IPS-20b (cell line): Measurements from ENCODE around the gene PLA2G4B.

Experiments used
- H3K27ac ChIP-seq: one replicate; pipeline ENCODE4 v1.5.1; 2013; ENCODE audit warnings: low read length
- H3K27me3 ChIP-seq: 2 replicates; pipeline ENCODE4 v1.6.1; 2013; ENCODE audit warnings: mild to moderate bottlenecking, low read length, inconsistent platforms; ENCODE audit not compliant: insufficient read depth
- H3K36me3 ChIP-seq: 2 replicates; pipeline ENCODE4 v1.6.1; 2013; ENCODE audit warnings: low read depth, mild to moderate bottlenecking, inconsistent platforms, low read length, moderate library complexity; ENCODE audit not compliant: insufficient read depth
- H3K4me1 ChIP-seq: 2 replicates; pipeline ENCODE4 v1.6.1; 2013; ENCODE audit warnings: mild to moderate bottlenecking, control low read depth, inconsistent platforms, low read length, moderate library complexity; ENCODE audit not compliant: insufficient read depth
- H3K4me3 ChIP-seq: 2 replicates; pipeline ENCODE4 v1.5.1; 2013; ENCODE audit warnings: mild to moderate bottlenecking, low read length, inconsistent platforms
- H3K9ac ChIP-seq: 2 replicates; pipeline ENCODE4 v1.6.1; 2013; ENCODE audit warnings: low read depth, mild to moderate bottlenecking, inconsistent platforms, low read length, moderate library complexity
- H3K9me3 ChIP-seq: 2 replicates; pipeline ENCODE4 v1.6.1; 2013; ENCODE audit warnings: mild to moderate bottlenecking, low read depth, low read length, inconsistent platforms; ENCODE audit not compliant: insufficient read depth

The PLA2G4B gene

GRCh38 chr15:41868321-41868720 is 29.7 kb downstream of the PLA2G4B start:
- Histone ChIP-seq H3K4me1 (no peaks in the 10 kb centered on the region), H3K27ac (no peak overlapping the region), H3K9me3 (no peaks in the 10 kb centered on the region), H3K9ac (no peak overlapping the region), H3K36me3 (no peaks in the 10 kb centered on the region), H3K27me3 (no peaks in the 10 kb centered on the region), H3K4me3 (no peak overlapping the region)

- Histone ChIP-seq H3K27ac (no peak overlapping the region), H3K9me3 (no peaks in the 10 kb centered on the region), H3K4me1 (no peaks in the 10 kb centered on the region), H3K36me3 (no peaks in the 10 kb centered on the region), H3K4me3 (no peak overlapping the region), H3K9ac (no peak overlapping the region), H3K27me3 (no peaks in the 10 kb centered on the region)
Measured at GRCh38 chr15:41869770-41870688, 31.4 kb downstream of the PLA2G4B start.

GRCh38 chr15:41870689-41871081 is 32.0 kb downstream of the PLA2G4B start:
- Histone ChIP-seq H3K9me3 (no peaks in the 10 kb centered on the region), H3K4me1 (no peaks in the 10 kb centered on the region), H3K27me3 (no peaks in the 10 kb centered on the region), H3K27ac (no peak overlapping the region), H3K4me3 (no peak overlapping the region), H3K9ac (no peak overlapping the region), H3K36me3 (no peaks in the 10 kb centered on the region)

- Histone ChIP-seq H3K27ac (no peak overlapping the region), H3K27me3 (no peaks in the 10 kb centered on the region), H3K4me1 (no peaks in the 10 kb centered on the region), H3K9ac (no peak overlapping the region), H3K9me3 (no peaks in the 10 kb centered on the region), H3K4me3 (no peak overlapping the region), H3K36me3 (no peaks in the 10 kb centered on the region)
Measured at GRCh38 chr15:41871175-41871905, 32.7 kb downstream of the PLA2G4B start.

- Histone ChIP-seq H3K27ac (no peak overlapping the region), H3K4me3 (no peak overlapping the region), H3K4me1 (no peaks in the 10 kb centered on the region), H3K9ac (no peak overlapping the region), H3K36me3 (no peaks in the 10 kb centered on the region), H3K9me3 (no peaks in the 10 kb centered on the region), H3K27me3 (no peaks in the 10 kb centered on the region)
Measured at GRCh38 chr15:41872166-41872747, 33.6 kb downstream of the PLA2G4B start.

GRCh38 chr15:41873711-41874110 is 35.1 kb downstream of the PLA2G4B start:
- H3K9ac ChIP-seq, result no peak overlapping the region
- no peaks in the 10 kb centered on the region for H3K4me1 ChIP-seq
- H3K36me3 ChIP-seq, result no peaks in the 10 kb centered on the region
- H3K27me3 ChIP-seq, result no peaks in the 10 kb centered on the region
- no peak overlapping the region for H3K27ac ChIP-seq
- H3K9me3 ChIP-seq, result no peaks in the 10 kb centered on the region
- no peak overlapping the region for H3K4me3 ChIP-seq

GRCh38 chr15:41874736-41875135 is 36.1 kb downstream of the PLA2G4B start:
- Histone ChIP-seq H3K36me3 (no peaks in the 10 kb centered on the region), H3K9ac (no peak overlapping the region), H3K4me3 (no peak overlapping the region), H3K4me1 (no peaks in the 10 kb centered on the region), H3K9me3 (no peaks in the 10 kb centered on the region), H3K27me3 (0 out of 2 replicates have a peak, but pooled peaks cover 4% of the 10 kb centered on the region), H3K27ac (no peak overlapping the region)

- H3K36me3 ChIP-seq, result no peaks in the 10 kb centered on the region
Measured at GRCh38 chr15:41876007-41876406, 37.4 kb downstream of the PLA2G4B start.

GRCh38 chr15:41876689-41877088 is 38.0 kb downstream of the PLA2G4B start:
- no peaks in the 10 kb centered on the region for H3K4me1 ChIP-seq
- no peak overlapping the region for H3K9ac ChIP-seq
- no peak overlapping the region for H3K4me3 ChIP-seq
- H3K27ac ChIP-seq, result no peak overlapping the region
- H3K27me3 ChIP-seq, result peaks cover 24% of the 10 kb centered on the region
- no peaks in the 10 kb centered on the region for H3K9me3 ChIP-seq
- no peaks in the 10 kb centered on the region for H3K36me3 ChIP-seq

More at GRCh38 chr15:41876007-41876406, 37.4 kb downstream of the PLA2G4B start:
- no peak overlapping the region for H3K27ac ChIP-seq
- peaks cover 17% of the 10 kb centered on the region for H3K27me3 ChIP-seq
- H3K9ac ChIP-seq, result no peak overlapping the region
- no peaks in the 10 kb centered on the region for H3K4me1 ChIP-seq
- H3K9me3 ChIP-seq, result no peaks in the 10 kb centered on the region
- H3K4me3 ChIP-seq, result no peak overlapping the region

- no peak overlapping the region for H3K9ac ChIP-seq
- H3K36me3 ChIP-seq, result no peaks in the 10 kb centered on the region
- no peak overlapping the region for H3K4me3 ChIP-seq
- no peak overlapping the region for H3K27ac ChIP-seq
- H3K9me3 ChIP-seq, result no peaks in the 10 kb centered on the region
- no peaks in the 10 kb centered on the region for H3K4me1 ChIP-seq
- H3K27me3 ChIP-seq, result peaks cover 34% of the 10 kb centered on the region
Measured at GRCh38 chr15:41877631-41878354, 39.1 kb downstream of the PLA2G4B start.

- Histone ChIP-seq H3K4me1 (no peaks in the 10 kb centered on the region), H3K36me3 (no peaks in the 10 kb centered on the region), H3K9me3 (no peaks in the 10 kb centered on the region), H3K27me3 (peaks cover 39% of the 10 kb centered on the region), H3K9ac (no peak overlapping the region), H3K4me3 (no peak overlapping the region), H3K27ac (no peak overlapping the region)
Measured at GRCh38 chr15:41878355-41878699, 39.7 kb downstream of the PLA2G4B start.
